ENCODE results near the gene CASS4.

The CASS4 gene, protein sequence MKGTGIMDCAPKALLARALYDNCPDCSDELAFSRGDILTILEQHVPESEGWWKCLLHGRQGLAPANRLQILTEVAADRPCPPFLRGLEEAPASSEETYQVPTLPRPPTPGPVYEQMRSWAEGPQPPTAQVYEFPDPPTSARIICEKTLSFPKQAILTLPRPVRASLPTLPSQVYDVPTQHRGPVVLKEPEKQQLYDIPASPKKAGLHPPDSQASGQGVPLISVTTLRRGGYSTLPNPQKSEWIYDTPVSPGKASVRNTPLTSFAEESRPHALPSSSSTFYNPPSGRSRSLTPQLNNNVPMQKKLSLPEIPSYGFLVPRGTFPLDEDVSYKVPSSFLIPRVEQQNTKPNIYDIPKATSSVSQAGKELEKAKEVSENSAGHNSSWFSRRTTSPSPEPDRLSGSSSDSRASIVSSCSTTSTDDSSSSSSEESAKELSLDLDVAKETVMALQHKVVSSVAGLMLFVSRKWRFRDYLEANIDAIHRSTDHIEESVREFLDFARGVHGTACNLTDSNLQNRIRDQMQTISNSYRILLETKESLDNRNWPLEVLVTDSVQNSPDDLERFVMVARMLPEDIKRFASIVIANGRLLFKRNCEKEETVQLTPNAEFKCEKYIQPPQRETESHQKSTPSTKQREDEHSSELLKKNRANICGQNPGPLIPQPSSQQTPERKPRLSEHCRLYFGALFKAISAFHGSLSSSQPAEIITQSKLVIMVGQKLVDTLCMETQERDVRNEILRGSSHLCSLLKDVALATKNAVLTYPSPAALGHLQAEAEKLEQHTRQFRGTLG

DNA sequence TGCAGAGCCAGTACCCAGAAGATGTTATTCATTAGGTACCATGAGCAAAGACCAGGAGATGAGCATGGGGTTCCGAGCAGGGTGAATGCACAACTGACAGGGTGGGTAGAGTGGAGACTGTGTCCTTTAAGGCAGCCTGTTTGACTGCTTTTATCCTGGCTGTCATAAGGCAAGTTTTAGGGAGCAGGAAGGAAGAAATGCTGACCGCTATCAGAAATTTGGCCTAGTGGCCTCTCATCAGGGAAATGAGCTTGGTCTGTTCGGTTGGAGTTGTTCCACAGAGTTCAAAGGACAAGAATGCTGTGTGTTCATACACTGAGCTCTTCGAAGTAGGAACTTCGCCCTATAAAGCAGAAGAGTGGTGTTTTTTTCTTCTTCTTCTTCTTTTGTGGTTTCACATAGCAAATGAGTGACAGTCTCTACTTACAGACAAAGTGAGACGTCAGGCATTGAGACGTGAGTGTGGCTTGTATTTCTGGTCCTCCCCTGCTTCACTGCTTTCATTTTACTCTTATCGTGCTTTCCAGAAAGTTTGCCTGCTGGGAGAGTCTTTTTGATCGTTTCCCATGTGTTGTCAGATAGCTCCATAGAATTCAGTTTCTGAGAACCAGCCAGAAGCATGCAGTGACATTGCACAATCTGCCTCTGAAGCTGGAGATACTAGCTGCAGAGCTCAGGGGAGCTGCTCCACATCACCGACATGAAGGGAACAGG is at the start of gene CASS4:
Gene CASS4 (plus strand): TSS at position 502 of the 714 bp plus-strand sequence. CDS start 199 bp downstream, at position 701.
- no peaks in the 10 kb centered on the region for H3K27me3 ChIP-seq (ENCODE audit: control insufficient read depth, insufficient read depth, low read length)
- no peak within 1 kb of the TSS for H3K4me3 ChIP-seq (ENCODE audit: low read depth, low read length)
- H2AFZ ChIP-seq, result no peak within 1 kb of the TSS
- no peak within 1 kb of the TSS for H3K4me2 ChIP-seq (ENCODE audit: low read length)
- H3K79me2 ChIP-seq, result no peaks in the 10 kb centered on the region
- TF ChIP-seq, protein P1, sequence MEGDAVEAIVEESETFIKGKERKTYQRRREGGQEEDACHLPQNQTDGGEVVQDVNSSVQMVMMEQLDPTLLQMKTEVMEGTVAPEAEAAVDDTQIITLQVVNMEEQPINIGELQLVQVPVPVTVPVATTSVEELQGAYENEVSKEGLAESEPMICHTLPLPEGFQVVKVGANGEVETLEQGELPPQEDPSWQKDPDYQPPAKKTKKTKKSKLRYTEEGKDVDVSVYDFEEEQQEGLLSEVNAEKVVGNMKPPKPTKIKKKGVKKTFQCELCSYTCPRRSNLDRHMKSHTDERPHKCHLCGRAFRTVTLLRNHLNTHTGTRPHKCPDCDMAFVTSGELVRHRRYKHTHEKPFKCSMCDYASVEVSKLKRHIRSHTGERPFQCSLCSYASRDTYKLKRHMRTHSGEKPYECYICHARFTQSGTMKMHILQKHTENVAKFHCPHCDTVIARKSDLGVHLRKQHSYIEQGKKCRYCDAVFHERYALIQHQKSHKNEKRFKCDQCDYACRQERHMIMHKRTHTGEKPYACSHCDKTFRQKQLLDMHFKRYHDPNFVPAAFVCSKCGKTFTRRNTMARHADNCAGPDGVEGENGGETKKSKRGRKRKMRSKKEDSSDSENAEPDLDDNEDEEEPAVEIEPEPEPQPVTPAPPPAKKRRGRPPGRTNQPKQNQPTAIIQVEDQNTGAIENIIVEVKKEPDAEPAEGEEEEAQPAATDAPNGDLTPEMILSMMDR (IDR thresholded peaks at IDR 0.05), result no peak
- H3K4me1 ChIP-seq, result no peaks in the 10 kb centered on the region
- H3K27ac ChIP-seq, result no peak within 1 kb of the TSS
- H3K36me3 ChIP-seq (ENCODE audit: control insufficient read depth, insufficient read depth, low read length), result no peaks in the 10 kb centered on the region
- no peak within 1 kb of the TSS for H3K9ac ChIP-seq
- no peaks in the 10 kb centered on the region for H3K9me3 ChIP-seq (ENCODE audit: control insufficient read depth, low read length)

DNA sequence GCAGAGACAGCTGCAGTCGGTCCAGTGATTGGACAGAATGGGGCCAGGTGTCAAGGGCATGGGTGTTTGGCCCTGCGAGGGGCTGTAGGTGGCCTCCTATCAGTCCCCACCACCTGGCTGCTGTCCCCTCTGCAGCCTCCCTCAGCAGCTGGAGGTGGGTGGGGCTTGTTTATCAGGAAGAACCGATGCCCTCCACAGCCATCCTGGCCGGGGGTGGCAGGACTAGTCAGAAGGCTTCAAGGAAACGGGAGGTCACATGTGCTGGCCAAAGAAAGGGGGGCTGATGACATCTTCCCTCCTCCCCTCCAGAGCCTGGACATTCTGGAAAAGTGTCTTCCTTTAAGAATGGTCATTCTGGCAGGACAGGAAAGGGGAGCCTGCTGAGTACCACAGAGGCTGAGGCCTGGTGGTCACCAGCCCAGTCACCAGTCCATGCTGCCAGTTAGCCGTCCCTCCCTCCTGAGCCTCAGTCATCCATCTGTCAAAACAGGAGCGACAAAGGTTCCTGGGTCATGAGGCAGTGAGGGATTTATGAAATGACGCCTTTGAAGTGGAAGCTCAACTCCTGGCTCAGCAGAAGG is 49.1 kb upstream of the CASS4 start:
- Histone ChIP-seq H3K4me2 (ENCODE audit: low read length) (no peak overlapping the region), H3K79me2 (peaks cover 6% of the 10 kb centered on the region), H3K9ac (no peak overlapping the region), H3K4me1 (peaks cover 9% of the 10 kb centered on the region), H3K9me3 (ENCODE audit: control insufficient read depth, low read length) (no peaks in the 10 kb centered on the region), H3K27ac (no peak overlapping the region), H3K4me3 (ENCODE audit: low read depth, low read length) (no peak overlapping the region), H3K36me3 (ENCODE audit: control insufficient read depth, insufficient read depth, low read length) (no peaks in the 10 kb centered on the region), H3K27me3 (ENCODE audit: control insufficient read depth, insufficient read depth, low read length) (no peaks in the 10 kb centered on the region), H2AFZ (no peak overlapping the region)
- TF ChIP-seq, protein P1 (IDR thresholded peaks at IDR 0.05), result no peak

DNA sequence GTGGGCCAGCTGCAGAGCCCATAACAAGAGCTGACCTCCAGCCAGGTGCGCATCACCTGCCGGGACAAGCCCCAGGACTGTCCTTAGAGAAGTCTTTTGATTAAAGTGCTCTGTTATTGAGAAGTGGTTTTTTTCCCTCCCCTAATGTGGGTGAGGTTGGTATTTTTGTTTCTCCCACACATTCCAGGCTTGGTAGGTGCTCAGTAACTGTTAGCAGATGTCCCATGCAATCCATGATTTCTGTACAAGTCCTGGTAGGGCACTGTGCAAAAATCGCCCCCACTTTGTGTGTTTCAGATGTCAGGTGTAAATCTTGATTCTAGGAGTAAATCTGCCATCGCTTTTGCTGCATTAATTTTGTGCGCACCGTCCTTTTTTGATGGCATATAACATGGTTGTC is 48.6 kb upstream of the CASS4 start:
- Histone ChIP-seq H2AFZ (no peak overlapping the region), H3K9me3 (ENCODE audit: control insufficient read depth, low read length) (no peaks in the 10 kb centered on the region)

DNA sequence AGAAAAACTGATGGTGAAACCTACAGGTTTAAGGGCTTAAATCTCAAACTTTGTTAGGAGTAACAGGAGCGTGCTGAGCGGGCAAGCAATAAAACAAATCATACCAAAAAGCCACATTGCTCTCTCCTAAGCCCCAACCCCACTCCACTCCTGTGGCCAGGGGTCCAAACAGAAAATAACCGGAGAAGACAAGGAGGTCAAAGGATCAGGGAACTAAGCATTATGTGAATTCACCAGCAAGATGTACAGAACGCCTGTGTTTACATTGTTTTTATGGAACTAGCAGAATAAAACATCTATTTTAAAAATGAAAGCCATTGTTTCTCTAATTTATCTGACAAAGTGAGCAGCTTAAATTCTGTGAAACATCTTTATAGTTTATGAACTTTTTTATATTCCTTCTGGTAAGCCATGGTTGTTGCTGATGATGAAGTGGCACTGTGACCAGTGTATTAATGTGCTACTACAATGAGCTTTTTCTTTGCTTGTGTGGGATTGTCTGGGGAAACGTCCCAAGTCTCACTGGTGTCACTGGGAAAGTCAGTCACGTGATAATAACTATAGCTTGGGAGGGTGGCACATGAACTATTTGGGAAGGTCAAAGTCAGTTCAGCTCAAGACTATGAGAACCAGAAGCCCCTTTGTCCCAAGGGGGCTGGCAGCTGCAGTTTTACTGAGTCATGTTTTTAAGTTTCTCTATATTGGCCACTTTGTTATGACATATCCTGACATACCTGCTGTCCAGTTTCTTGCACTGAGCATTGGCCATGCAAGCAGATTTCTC is 43.5 kb upstream of the CASS4 start:
- Histone ChIP-seq H3K9me3 (ENCODE audit: control insufficient read depth, low read length) (no peaks in the 10 kb centered on the region), H3K79me2 (no peaks in the 10 kb centered on the region), H3K27ac (no peak overlapping the region), H3K27me3 (ENCODE audit: control insufficient read depth, insufficient read depth, low read length) (no peaks in the 10 kb centered on the region), H3K4me1 (no peaks in the 10 kb centered on the region), H3K4me2 (ENCODE audit: low read length) (no peak overlapping the region), H3K9ac (no peak overlapping the region), H2AFZ (no peak overlapping the region), H3K4me3 (ENCODE audit: low read depth, low read length) (no peak overlapping the region), H3K36me3 (ENCODE audit: control insufficient read depth, insufficient read depth, low read length) (no peaks in the 10 kb centered on the region)
- TF ChIP-seq, protein P1 (IDR thresholded peaks at IDR 0.05), result no peak

More for the DNA sequence above, 48.6 kb upstream of the CASS4 start:
- Histone ChIP-seq H3K27ac (no peak overlapping the region), H3K4me3 (ENCODE audit: low read depth, low read length) (no peak overlapping the region), H3K36me3 (ENCODE audit: control insufficient read depth, insufficient read depth, low read length) (no peaks in the 10 kb centered on the region), H3K9ac (no peak overlapping the region), H3K4me1 (peaks cover 4% of the 10 kb centered on the region), H3K27me3 (ENCODE audit: control insufficient read depth, insufficient read depth, low read length) (no peaks in the 10 kb centered on the region), H3K4me2 (ENCODE audit: low read length) (no peak overlapping the region), H3K79me2 (peaks cover 6% of the 10 kb centered on the region)
- TF ChIP-seq, protein P1 (IDR thresholded peaks at IDR 0.05), result no peak
